GM19240 (cell line): ENCODE data around the gene XIRP1.

ENCODE experiments used
- DNase-seq: peaks from one replicate; pipeline ENCODE4 v3.0.0; 2011; ENCODE audit warnings: low spot score; ENCODE audit not compliant: insufficient read length

XIRP1 gene

GRCh38 chr3:39210078-39210477 lies 17.7 kb upstream of the XIRP1 start:
- no peak for DNase-seq

DNA sequence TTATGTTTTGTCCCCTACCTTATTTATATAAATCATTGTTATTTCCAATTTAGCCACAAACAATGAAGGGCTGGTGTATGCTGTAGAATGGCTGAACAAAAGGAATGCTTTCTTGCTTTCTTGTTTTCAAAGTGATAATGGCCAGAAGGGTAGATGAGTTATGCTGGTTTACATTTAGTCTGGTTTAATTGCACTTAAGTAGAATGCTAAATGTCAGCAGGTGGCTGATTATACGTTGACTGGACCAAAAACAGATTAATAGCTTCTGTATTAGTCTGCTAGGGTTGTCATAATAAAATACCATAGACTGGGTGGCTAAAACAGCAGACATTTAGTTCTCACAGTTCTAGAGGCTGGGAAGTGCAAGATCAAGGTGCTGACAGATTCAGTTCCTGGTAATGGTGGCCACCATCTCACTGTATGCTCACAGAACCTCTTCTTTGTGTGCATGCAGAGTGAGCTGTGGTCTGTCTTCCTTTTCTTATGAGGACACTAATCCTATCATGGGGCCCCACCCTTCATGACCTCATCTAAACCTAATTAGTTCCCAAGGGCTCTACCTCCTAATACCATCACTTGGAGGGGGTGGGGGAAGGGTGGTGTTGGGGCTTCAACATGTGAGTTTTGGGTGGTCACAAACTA lies 17.1 kb upstream of the XIRP1 start:
- no peak for DNase-seq

DNA sequence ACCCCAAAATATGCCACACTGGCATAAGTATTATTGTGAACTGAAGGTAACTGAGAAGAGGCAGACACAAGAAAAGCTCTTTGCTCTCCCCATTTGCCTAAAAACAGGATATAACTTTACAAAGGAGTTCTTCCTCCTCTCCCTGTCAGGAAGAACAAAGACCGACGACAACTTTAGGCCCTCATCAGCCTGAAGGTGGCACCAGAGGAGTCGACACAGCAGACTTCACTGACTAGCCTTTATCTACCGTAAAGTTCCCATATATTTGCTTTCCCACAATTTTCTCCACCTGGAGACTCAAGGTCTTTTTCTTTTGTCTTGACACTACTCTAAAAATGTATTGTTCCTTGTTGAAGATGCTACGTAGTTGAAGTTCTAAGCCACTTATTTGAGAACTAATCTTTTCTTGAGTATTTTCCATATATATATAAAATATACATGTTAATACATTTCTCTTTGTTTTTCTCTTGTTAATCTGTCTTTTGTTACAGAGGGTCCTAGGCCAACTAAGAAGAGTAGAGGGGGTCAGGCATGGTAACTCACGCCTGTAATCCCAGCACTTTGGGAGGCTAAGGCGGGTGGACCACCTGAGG lies 16.2 kb upstream of the XIRP1 start:
- DNase-seq = no peak

DNA sequence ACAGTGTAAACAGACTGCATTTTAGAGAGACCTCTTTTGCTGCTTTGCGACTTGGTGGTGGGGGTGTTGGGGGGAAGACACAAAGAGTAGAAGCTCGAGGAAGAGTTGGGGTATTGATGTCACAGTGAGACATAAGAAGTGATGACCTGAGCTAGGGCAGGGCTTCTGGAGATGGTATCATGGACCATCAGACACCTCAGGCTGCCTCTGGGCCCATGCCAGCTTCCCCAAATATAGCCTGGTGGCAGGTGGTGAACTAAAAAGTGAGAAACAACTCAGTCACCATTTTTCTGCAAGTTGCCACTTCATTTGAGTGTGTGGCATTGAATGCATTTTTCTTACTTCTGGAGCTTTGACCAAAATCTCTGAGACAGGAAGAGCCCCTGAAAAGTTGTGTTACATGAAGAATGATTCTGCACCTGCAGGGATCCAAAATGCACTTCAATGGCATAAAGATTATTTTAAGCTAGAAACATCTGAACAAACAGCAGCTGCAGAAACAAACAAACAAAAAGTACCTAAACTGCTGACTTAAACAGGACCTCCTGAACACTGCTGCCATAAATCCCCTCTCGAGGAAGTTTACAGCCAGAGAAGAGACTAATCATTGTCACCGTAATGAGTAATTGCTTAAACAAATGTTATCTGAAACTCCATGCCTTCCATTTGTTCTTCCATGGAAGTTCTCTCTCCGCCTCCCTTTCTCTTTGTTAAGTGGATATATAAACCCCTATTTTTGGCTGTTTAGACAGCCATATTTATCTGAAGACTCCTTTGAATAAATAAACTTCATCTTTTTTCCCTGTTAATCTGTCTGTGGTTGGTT lies 15.2 kb upstream of the XIRP1 start:
- DNase-seq = no peak

DNA sequence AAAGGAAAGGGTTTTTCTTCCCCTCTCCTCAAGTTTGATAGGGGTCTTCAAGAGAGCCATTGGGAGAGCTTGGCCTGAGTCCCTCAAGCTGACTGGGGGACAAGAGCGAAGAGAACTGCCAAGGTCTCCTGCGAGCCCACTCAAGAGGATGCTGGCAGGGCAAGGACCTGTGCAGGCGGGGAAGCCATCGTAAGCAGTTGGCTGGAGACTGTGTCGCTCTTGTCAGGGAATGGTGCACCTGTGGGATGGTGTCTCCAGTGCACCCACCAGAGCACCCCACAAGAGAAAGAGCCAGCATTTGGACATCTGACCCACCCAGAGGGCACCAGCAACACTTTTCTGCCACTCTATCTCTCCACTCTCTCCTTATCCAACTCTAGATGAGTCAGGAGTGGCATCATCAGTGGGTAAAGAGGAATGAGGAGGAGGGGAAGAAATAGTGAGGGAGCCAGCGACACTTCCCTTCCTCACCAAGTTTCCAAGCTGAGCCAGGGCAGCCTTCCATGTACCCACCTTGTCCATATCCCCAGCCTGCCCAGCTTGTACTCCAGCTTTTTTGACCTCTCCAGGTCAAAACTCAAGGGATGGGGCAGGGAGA lies 13.6 kb upstream of the XIRP1 start:
- no peak for DNase-seq

GRCh38 chr3:39205131-39205530 lies 12.7 kb upstream of the XIRP1 start:
- DNase-seq = no peak

DNA sequence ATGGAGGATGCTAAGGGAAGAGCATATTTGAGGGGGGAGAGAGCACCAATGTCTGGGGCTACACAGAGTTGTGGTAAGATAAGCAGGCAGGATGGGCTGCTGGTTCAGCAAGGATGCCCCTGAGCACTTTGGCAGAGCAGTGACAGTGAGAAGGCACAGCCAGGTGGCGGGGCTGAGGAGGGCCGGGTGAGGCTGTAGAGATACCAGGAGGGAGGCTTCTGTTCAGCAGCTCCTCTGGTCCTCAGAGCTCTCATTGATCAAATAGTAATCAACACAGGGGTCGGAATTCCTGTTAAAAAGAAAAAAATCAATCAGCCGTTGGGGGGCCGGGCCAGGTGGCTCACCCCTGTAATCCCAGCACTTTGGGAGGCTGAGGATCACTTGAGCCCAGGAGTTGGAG lies 11.5 kb upstream of the XIRP1 start:
- no peak for DNase-seq

- DNase-seq = no peak
These were observed 11.0 kb upstream of the XIRP1 start for GRCh38 chr3:39203402-39203801.

GRCh38 chr3:39202094-39202493 lies 9.7 kb upstream of the XIRP1 start:
- no peak for DNase-seq

- no peak for DNase-seq
These were observed 4.4 kb upstream of the XIRP1 start for GRCh38 chr3:39196671-39197356.

- DNase-seq = no peak
These were observed 3.6 kb upstream of the XIRP1 start for GRCh38 chr3:39196034-39196433.

DNA sequence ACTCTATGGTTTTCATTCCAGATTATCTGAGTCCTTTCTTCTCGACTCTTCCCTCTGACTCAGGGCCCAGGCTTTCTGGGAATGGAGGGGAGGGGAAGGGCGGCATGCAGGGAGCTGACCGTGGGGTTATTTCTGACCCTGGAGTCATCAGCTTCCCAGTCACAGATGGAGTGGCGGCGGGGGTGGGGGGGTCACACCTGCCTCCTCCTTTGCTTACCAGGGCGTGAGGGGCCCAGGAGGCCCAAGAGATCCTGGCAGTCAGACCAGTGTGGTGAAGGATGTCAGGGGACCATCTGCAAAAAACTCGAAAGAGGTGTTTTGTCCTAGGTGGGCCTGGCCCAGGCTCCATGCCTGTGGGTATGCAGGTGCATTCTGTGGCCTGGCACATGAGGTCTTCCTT lies 996 bp upstream of the XIRP1 start:
- DNase-seq = no peak

DNA sequence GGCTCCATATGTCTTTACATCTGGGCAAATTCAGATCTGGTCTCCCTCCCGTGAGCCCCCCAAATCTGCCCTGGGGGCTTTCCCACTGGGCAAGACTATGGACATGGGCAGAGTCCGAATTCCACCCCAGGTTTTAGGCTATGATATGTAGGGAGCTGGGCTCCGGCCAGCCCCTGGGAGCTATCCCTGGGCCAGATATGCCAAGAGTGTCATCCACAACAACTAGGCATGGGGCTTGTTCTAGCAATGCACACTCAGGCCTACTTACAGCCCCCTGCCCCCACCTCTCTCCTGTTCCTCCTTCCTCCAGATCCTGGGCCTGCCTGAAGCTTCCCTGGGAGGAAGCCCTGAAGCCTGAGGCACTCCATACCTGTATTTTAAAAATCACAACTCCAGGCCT lies 622 bp downstream of the XIRP1 start:
- no peak for DNase-seq

GRCh38 chr3:39191111-39191510 lies 1.3 kb downstream of the XIRP1 start:
- no peak for DNase-seq

GRCh38 chr3:39190281-39191025 lies 1.9 kb downstream of the XIRP1 start:
- DNase-seq = no peak

DNA sequence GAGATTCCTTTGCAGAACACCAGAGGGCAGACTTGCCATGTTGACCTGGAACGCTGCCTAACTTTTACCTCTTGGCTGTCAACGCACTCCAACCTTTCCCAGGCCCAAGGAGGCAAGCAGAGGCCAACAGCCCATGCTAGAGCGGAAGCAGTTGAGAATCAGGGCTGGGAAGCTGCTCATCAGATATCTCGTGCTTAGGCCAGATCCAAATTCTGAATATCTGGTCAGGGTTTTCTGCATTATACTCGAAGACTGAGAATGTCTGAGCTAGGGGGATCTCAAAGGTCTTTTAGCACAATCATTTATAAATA lies 2.5 kb downstream of the XIRP1 start:
- DNase-seq = peak; percentile 69

DNA sequence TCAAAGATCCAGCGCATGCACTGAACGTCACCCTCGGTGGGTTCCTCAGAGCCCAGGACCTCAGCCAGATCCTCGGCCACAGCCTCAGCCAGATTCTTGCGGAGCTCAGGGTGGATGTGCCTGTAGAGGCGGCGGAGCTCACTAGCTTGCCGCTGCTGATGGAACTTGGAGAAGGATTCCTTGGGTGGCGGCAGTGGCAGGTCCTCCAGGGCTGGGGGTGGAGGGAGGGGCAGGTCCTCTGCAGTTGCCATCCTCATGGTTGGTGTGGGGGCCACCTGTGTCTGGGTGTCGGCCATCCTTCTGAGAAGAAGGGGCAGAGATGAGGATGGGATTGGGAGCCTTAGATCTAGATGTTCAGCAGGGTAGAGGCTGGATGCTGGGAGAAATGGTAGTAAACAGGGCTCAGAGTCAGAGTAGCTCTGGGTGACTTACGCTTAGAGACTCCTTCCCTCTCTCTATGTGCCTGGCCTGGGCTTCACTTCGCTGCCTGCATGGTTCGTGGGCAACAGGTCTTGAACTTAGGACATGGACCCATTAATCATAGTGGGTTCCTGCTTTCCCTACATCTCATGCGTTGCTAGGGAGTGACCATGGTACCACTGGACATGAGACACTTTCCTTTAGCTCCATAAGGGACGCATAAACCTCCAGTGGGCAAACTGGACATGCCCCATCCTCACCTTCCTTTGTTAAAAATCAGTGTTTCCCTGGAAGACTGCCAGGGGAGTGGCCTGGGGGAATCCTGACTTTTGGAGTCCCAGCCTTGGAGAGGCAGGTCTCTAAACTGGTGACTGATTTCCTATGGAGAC lies 3.0 kb downstream of the XIRP1 start:
- no peak for DNase-seq

DNA sequence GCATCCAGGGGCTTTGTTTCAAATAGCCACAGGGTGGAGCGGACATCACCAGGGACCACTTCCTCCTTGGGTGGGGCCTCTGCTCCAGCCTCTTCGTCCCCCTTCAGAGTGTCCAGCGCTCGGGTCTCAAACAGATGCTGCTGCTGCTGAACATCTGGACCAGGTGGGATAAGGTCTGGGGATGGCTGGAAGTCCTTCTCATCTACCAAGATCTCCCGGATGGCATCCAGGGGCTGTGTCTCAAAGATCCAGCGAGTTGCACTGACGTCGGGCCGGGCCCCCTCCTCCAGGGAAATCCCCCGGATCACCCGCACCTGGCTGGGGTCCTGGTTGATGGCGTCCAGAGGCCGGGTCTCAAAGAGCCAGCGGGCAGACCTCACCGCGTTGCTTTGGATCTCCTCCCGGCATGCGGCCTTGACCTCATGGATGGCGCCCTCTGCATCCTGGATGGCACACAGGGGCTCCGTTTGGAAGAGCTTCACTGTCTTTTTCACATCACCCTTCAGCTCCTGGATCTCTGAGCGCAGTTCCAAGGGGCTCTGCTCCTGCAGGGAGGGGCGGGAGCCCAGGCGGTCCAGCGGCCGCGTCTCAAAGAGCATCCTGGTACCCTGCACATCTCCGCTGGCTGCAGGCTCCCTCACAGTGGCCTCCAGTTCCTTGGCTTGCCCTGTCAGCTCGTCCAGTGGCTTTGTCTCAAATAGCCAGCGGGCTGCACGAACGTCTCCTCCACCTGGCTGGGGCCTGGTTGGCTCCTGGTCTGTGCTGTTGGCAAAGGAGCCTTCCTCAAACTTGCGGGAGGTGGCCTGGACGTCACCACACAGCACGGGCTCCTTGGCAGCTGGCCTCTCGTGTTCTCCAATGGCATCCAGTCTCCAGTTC lies 3.9 kb downstream of the XIRP1 start:
- DNase-seq = no peak

- DNase-seq = no peak
These were observed 4.8 kb downstream of the XIRP1 start for GRCh38 chr3:39187372-39188155.
